CD4-positive, CD25-positive, alpha-beta regulatory T cell (primary cell): ENCODE results near the gene PMPCA. TPM values are rescaled to one million over a fixed set of nuclear protein-coding genes. Genes with fewer than 3 reads are reported as not detected.
A peak's percentile ranks its signal among the peaks of the same experiment; 100 is the strongest.

ENCODE experiments used
- ATAC-seq, 2 donors: fragments of 150-1000 bp; cut with Tn5 transposase; one replicate each; pipeline ENCODE4 v1.10.0; 2021; ENCODE audit warnings: low read depth in 2 of 2, moderate number of reproducible peaks in 2 of 2, moderate library complexity in 1 of 2
- DNase-seq, 3 donors: peaks; one replicate each; pipeline versions ENCODE4 v3.0.0 to v3.0.0-alpha.2; 2012 to 2022; ENCODE audit warnings: mixed read lengths in 1 of 3
- H3K27ac ChIP-seq: one replicate; pipeline ENCODE4 v1.7.0; 2013; ENCODE audit warnings: mild to moderate bottlenecking, low read length; ENCODE audit not compliant: insufficient read depth, poor library complexity, severe bottlenecking
- H3K27me3 ChIP-seq: one replicate; pipeline ENCODE4 v1.7.0; 2013; ENCODE audit warnings: low read length; ENCODE audit not compliant: control insufficient read depth, insufficient read depth
- H3K36me3 ChIP-seq: one replicate; pipeline ENCODE4 v1.7.0; 2013; ENCODE audit warnings: mild to moderate bottlenecking, low read length, moderate library complexity; ENCODE audit not compliant: control insufficient read depth, insufficient read depth
- H3K4me1 ChIP-seq: 2 replicates; pipeline ENCODE4 v1.7.0; 2013; ENCODE audit warnings: mild to moderate bottlenecking, low read length; ENCODE audit not compliant: insufficient read depth, control insufficient read depth, poor library complexity, severe bottlenecking
- H3K4me3 ChIP-seq: one replicate; pipeline ENCODE4 v1.7.0; 2013; ENCODE audit warnings: low read depth, mild to moderate bottlenecking, low read length, moderate library complexity
- H3K9me3 ChIP-seq, 2 experiments: 1 replicate in 1 of 2; 2 replicates in 1 of 2; pipeline ENCODE4 v1.7.0; 2013; ENCODE audit warnings: low read length in 2 of 2, mild to moderate bottlenecking in 1 of 2, moderate library complexity in 1 of 2; ENCODE audit not compliant: control insufficient read depth in 2 of 2
- H3K27ac Mint-ChIP-seq, 3 donors: one replicate each; pipeline ENCODE4 v1.8.0; 2020 to 2022; ENCODE audit warnings: mild to moderate bottlenecking in 3 of 3, mixed read lengths in 3 of 3, moderate library complexity in 2 of 3
- H3K27me3 Mint-ChIP-seq: one replicate; pipeline ENCODE4 v1.8.0; 2022; ENCODE audit warnings: mild to moderate bottlenecking, mixed read lengths
- H3K36me3 Mint-ChIP-seq: one replicate; pipeline ENCODE4 v1.8.0; 2020; ENCODE audit warnings: mixed read lengths
- H3K4me1 Mint-ChIP-seq, 4 donors: one replicate each; pipeline ENCODE4 v1.8.0; 2020 to 2022; ENCODE audit warnings: mixed read lengths in 4 of 4, mild to moderate bottlenecking in 1 of 4
- H3K4me3 Mint-ChIP-seq, 4 donors: one replicate each; pipeline ENCODE4 v1.8.0; 2020 to 2022; ENCODE audit warnings: mild to moderate bottlenecking in 4 of 4, mixed read lengths in 4 of 4, moderate library complexity in 3 of 4
- H3K9me3 Mint-ChIP-seq, 7 donors: one replicate each; pipeline ENCODE4 v1.8.0; 2020 to 2022; ENCODE audit warnings: mixed read lengths in 7 of 7, mild to moderate bottlenecking in 3 of 7, moderate library complexity in 2 of 7
- polyA plus RNA-seq, 4 donors: library from polyadenylated mRNA; unstranded; fragments of 300-500 nt; fragmentation: Illumina TruSeq; gene quantifications; one replicate each; pipeline ENCODE4 v1.2.3, GENCODE V29; 2021
- total RNA-seq: library from RNA; stranded (reverse); gene quantifications from one replicate; pipeline ENCODE4 v1.2.3, GENCODE V29; 2022

PMPCA gene
- total and polyA plus RNA-seq, 5 donors from 2014 or later = 36.5 to 86.2 (median 39.2) TPM

- Mint-ChIP-seq H3K4me1 (peaks cover 0 to 3% (median under 1%) of the 10 kb centered on the region in 4 donors), H3K27ac (peak overlapping the region in 1 of 3 donors; percentile 54), H3K9me3 (no peaks in the 10 kb centered on the region), H3K4me3 (no peak overlapping the region), H3K27me3 (no peaks in the 10 kb centered on the region), H3K36me3 (peaks cover 32% of the 10 kb centered on the region)
- Histone ChIP-seq H3K9me3 (no peaks in the 10 kb centered on the region), H3K36me3 (peaks cover 83% of the 10 kb centered on the region), H3K27me3 (no peaks in the 10 kb centered on the region), H3K4me1 (no peaks in the 10 kb centered on the region), H3K4me3 (no peak overlapping the region), H3K27ac (no peak overlapping the region)
- ATAC-seq (no peak), DNase-seq (no peak)
These were observed 43.8 kb downstream of the PMPCA start for GRCh38 chr9:136454026-136454796.

DNA sequence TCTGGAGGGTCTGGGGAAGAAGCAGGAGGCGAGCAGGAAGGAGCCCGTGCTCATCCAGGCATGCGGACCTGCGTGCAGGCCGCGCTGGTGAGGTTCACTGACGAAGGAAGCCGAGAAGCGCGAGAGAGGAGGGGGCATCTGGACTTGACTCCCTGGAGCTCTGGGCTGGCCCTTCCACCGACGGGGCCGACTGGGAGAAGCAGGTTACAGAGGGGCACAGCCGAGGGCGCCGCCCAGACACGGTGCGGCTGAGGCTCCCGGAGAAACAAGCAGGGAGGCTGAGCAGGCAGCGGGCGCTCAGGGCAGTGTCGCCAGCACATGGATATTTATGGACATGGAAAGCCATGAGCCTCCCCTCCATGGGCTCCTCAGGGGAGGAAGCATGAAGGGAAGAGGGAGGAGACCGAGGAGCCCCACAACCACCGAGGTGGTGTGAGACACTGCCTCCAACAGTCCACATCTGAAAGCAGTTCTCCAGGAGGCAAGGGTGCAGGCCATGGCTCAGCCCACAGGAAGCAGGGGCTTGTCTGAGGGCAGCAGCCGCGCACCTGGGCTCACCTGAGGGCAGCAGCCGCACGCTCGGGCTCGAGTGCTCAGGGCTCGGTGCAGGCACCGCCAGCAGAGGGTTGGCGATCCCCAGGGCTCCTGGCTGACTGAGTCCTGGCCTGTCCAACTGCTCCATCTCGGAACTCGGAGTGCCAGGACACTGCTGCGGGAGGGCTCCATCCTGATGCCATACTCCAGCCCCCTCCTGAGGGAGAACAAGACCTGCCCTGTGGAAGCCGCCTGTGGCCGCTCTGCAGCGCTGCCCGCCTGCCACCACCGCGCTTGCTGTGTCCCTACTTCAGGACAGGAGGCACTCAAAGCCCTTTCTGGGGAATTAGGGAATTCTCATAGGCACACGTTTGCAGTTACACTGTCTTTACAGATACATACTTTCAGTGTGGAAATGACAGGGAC is 44.9 kb downstream of the PMPCA start:
- Histone ChIP-seq H3K27ac (no peak overlapping the region), H3K27me3 (no peaks in the 10 kb centered on the region), H3K9me3 (no peaks in the 10 kb centered on the region), H3K4me3 (no peak overlapping the region), H3K4me1 (no peaks in the 10 kb centered on the region), H3K36me3 (peaks cover 82% of the 10 kb centered on the region)
- peak overlapping the region in 1 of 4 donors; percentile 13 for H3K4me3 Mint-ChIP-seq
- no peak overlapping the region for H3K27ac Mint-ChIP-seq
- DNase-seq (no peak), ATAC-seq (peak in 1 of 2 donors; percentile 15)
- peaks cover 0 to 3% (median under 1%) of the 10 kb centered on the region in 4 donors for H3K4me1 Mint-ChIP-seq
- no peaks in the 10 kb centered on the region for H3K27me3 Mint-ChIP-seq
- H3K36me3 Mint-ChIP-seq = peaks cover 35% of the 10 kb centered on the region
- no peaks in the 10 kb centered on the region for H3K9me3 Mint-ChIP-seq

- no peaks in the 10 kb centered on the region for H3K9me3 ChIP-seq
- H3K4me3 ChIP-seq = no peak overlapping the region
- H3K36me3 ChIP-seq = peaks cover 82% of the 10 kb centered on the region
- H3K4me1 Mint-ChIP-seq = peaks cover 0 to 3% (median under 1%) of the 10 kb centered on the region in 4 donors
- H3K27ac Mint-ChIP-seq = no peak overlapping the region
- peak overlapping the region in 1 of 4 donors; percentile 7 for H3K4me3 Mint-ChIP-seq
- H3K4me1 ChIP-seq = no peaks in the 10 kb centered on the region
- H3K27ac ChIP-seq = no peak overlapping the region
- H3K27me3 Mint-ChIP-seq = no peaks in the 10 kb centered on the region
- H3K27me3 ChIP-seq = no peaks in the 10 kb centered on the region
- DNase-seq = no peak
- H3K9me3 Mint-ChIP-seq = no peaks in the 10 kb centered on the region
- peaks cover 32% of the 10 kb centered on the region for H3K36me3 Mint-ChIP-seq
- ATAC-seq = no peak
These were observed 45.8 kb downstream of the PMPCA start for GRCh38 chr9:136456258-136456657.

- H3K4me3 Mint-ChIP-seq = no peak overlapping the region
- Histone ChIP-seq H3K36me3 (peaks cover 86% of the 10 kb centered on the region), H3K4me1 (no peaks in the 10 kb centered on the region), H3K27ac (no peak overlapping the region), H3K4me3 (no peak overlapping the region), H3K9me3 (no peaks in the 10 kb centered on the region), H3K27me3 (no peaks in the 10 kb centered on the region)
- ATAC-seq (no peak), DNase-seq (no peak)
- H3K9me3 Mint-ChIP-seq = no peaks in the 10 kb centered on the region
- H3K27ac Mint-ChIP-seq = no peak overlapping the region
- H3K4me1 Mint-ChIP-seq = peaks cover 0 to 3% (median 1%) of the 10 kb centered on the region in 4 donors
- H3K27me3 Mint-ChIP-seq = no peaks in the 10 kb centered on the region
- H3K36me3 Mint-ChIP-seq = peaks cover 33% of the 10 kb centered on the region
These were observed 46.9 kb downstream of the PMPCA start for GRCh38 chr9:136457326-136457725.

DNA sequence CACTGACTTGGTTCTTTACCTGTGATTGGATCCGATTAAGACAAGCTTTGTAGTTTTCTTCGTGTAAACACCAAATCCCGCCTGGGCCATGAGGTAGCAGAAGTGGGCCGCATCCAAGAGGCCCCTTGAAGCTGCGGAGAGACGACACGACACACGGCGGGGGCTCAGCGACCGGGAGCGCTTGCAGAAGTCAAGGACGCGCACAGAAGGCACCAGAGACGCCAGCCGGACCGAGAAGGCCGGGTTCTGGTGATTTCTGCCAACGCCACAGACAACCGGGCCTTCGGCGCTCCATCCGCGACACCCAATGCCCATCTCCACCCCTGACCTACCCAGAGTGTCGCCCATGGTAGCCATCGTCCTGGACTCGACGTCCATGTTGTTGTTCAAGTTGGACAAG is 49.0 kb downstream of the PMPCA start:
- H3K9me3 ChIP-seq = no peaks in the 10 kb centered on the region
- no peaks in the 10 kb centered on the region for H3K27me3 ChIP-seq
- DNase-seq (no peak), ATAC-seq (no peak)
- Mint-ChIP-seq H3K27me3 (no peaks in the 10 kb centered on the region), H3K4me1 (peaks cover 0 to 4% (median 0%) of the 10 kb centered on the region in 4 donors), H3K4me3 (no peak overlapping the region), H3K9me3 (no peaks in the 10 kb centered on the region), H3K27ac (no peak overlapping the region), H3K36me3 (peaks cover 26% of the 10 kb centered on the region)
- H3K4me3 ChIP-seq = no peak overlapping the region
- H3K27ac ChIP-seq = no peak overlapping the region
- H3K36me3 ChIP-seq = peaks cover 94% of the 10 kb centered on the region
- H3K4me1 ChIP-seq = no peaks in the 10 kb centered on the region

DNA sequence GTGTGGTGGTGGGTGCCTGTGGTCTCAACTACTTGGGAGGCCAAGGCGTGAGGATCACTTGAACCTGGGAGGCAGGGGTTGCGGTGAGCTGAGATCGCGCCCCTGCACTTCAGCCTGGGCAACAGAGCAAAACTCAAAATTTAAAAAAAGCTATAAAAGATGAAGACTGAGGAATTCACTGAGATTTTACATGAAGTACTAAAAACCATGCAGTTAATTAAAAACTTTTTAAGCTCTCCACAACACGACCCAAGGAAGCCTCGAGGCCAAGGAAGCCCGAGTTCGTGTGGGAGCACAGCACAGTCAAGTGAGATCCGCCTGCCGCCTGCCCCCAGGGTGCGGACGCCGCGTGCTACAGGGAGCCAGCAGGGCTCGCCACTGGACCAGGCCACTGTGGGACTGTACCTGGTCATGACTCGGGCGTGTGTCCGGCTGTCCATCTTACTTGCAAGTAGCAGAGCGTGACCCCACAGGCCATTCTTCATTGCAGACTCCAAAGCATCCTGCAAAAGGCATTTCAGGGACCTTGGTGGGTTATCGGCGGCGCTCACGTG is 50.4 kb downstream of the PMPCA start:
- no peaks in the 10 kb centered on the region for H3K9me3 ChIP-seq
- DNase-seq (no peak), ATAC-seq (no peak)
- H3K36me3 ChIP-seq = peaks cover 95% of the 10 kb centered on the region
- no peaks in the 10 kb centered on the region for H3K27me3 Mint-ChIP-seq
- peaks cover 0 to 2% (median 0%) of the 10 kb centered on the region in 4 donors for H3K4me1 Mint-ChIP-seq
- H3K27me3 ChIP-seq = no peaks in the 10 kb centered on the region
- H3K36me3 Mint-ChIP-seq = peaks cover 26% of the 10 kb centered on the region
- no peak overlapping the region for H3K4me3 Mint-ChIP-seq
- no peaks in the 10 kb centered on the region for H3K4me1 ChIP-seq
- no peak overlapping the region for H3K4me3 ChIP-seq
- H3K27ac ChIP-seq = no peak overlapping the region
- no peaks in the 10 kb centered on the region for H3K9me3 Mint-ChIP-seq
- H3K27ac Mint-ChIP-seq = no peak overlapping the region

GRCh38 chr9:136462664-136463063 is 52.2 kb downstream of the PMPCA start:
- DNase-seq = no peak
- Mint-ChIP-seq H3K4me3 (no peak overlapping the region), H3K36me3 (peaks cover 32% of the 10 kb centered on the region)

More at GRCh38 chr9:136462664-136463063, 52.2 kb downstream of the PMPCA start:
- Histone ChIP-seq H3K27me3 (no peaks in the 10 kb centered on the region), H3K36me3 (peaks cover 96% of the 10 kb centered on the region), H3K4me1 (no peaks in the 10 kb centered on the region), H3K27ac (no peak overlapping the region), H3K4me3 (no peak overlapping the region), H3K9me3 (no peaks in the 10 kb centered on the region)
- Mint-ChIP-seq H3K9me3 (no peaks in the 10 kb centered on the region), H3K4me1 (peaks cover 0 to 3% (median 0%) of the 10 kb centered on the region in 4 donors), H3K27me3 (no peaks in the 10 kb centered on the region), H3K27ac (no peak overlapping the region)
- ATAC-seq = no peak
